Measurements from ENCODE around the gene ZNF787. TPM values are rescaled to one million over a fixed set of nuclear protein-coding genes. Genes with fewer than 3 reads are reported as not detected.

Gene ZNF787
- total RNA-seq, 1 experiment from 2014 or later, result 15.5 TPM

GRCh38 chr19:56144376-56144775, 23.3 kb upstream of the ZNF787 start:
- DNase-seq (ENCODE audit: low read depth), result no peak

DNA sequence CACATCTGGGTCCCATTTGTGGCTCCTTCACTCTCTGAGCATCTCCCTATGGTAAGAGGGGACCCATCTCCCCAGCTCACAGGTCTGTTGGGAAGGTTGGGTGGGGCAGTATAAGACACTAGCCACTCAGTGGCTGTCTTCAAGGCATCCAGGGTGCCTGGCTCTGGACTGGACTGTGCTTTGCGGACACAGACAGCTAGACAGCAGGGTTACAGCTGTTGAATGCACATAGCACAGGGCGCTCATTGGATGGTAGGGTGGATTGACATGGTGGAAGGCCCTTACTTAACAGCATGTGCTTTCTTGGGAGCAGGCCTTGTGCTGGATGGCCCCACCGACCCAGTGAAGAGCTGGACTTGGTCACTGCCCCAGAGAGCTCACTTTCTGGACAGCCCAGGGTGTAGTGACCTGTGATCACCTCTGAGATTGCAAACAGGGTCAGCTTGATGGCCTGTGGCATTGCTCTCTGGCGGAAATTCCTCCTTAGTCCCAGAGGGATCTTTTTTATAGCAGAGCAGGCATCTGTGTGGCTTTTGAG, 21.9 kb upstream of the ZNF787 start:
- no peak for DNase-seq (ENCODE audit: low read depth)

DNA sequence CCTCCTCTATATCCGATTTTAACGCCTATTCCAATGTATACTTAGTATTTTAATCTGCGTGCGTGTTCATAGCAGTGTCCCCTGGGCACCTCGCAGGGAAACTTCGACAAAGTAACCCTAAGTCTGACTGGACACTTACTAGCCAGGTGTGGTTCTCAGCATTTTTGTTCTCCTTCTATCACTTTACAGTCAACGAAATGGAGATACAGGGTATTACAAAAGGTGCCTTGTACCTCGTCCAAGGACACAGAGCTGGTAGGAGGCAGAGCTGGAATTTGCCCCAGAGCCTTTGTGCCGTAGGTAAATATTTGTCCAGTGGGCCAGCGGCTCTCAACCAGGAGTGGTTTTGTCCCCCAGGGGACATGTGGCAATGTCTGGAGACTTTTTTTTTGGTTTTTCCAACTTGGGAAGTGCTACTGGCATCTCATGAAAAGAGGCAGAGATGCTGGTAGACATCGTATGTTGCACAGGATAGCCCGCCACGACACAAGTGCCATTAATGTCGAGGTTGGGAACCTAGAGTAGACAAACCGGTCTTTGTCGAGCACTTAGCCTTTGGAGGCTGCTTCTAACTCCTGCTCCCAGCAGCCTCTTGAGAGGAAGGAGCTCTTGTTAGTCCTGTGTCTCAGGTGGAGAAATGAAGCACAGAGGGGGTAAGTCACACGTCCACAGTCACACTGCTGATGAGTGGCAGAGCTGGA, 21.1 kb upstream of the ZNF787 start:
- no peak for DNase-seq (ENCODE audit: low read depth)

DNA sequence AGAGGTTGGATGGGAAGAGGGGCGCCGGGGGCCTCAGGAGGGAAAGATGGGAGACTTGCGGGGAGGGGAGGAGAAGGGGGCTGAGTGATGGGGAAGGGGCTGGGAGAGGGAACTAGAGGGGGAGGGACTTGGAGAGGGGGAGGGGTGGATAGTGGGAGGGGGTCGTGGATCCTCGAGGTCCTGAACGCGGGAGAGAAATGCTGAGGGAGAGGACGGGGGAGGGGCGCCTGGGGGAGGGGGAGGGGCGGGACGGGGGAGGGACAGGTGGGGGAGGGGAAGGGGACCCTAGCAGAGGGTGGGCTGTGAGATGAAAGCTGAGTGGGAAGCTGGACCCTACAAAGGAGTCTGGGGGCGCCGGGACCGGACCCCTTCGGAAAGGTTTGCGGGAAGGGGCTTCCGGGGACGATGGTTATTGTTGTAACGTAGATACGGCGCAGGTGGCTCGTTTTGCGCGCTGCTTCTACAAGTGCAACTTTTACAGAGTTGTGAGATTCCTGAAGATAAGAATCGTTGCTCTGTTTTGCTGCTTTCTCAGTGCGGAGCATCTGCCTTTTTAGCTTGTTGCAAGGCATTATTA, 20.4 kb upstream of the ZNF787 start:
- DNase-seq (ENCODE audit: low read depth), result no peak

DNA sequence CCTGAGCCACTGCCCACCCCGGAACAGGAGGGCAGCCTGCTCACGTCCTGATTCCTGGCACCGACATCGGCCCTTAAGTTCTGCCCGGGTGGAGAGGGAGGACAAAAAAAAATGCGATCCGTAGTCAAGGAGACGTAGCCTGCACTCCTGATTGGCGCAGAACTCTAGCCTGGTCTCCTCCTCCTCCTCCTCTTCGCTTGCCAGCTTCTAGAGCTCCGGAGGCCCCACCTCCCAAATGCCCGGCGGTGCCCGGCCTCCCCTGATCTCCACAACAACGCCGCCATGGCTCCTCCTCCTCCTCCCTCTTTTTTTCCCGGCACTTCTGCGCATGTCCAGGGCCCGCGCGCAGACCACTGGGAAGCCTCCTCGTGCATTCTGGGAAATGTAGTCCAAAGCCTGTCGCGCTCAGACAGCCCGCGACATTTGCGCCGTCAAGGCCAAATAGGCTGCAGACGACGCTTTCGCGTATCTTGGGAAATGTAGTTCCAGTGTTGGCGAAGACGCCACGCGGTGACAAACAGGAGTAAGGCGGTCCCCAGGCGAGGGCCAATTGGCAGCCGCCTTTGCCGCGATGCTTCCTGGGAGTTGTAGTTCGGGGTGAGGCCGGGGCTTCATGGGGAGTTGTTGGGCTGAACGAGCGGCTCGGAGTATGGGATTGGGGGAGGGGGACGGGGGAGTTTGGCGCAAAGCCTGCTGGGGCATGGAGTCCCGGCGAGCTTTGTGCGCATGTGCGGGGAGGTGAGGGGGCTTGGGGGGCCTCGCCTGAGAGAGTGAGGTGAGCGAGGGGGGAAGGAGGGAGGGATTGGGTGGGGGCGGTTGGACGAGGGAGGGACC, 19.7 kb upstream of the ZNF787 start, which contains the start of gene ZNF444:
TSS of gene ZNF444 (plus strand) at position 705 of the 834 bp plus-strand sequence. CDS start 5,625 bp downstream, outside the sequence.
- DNase-seq (ENCODE audit: low read depth), result peak; percentile 99

DNA sequence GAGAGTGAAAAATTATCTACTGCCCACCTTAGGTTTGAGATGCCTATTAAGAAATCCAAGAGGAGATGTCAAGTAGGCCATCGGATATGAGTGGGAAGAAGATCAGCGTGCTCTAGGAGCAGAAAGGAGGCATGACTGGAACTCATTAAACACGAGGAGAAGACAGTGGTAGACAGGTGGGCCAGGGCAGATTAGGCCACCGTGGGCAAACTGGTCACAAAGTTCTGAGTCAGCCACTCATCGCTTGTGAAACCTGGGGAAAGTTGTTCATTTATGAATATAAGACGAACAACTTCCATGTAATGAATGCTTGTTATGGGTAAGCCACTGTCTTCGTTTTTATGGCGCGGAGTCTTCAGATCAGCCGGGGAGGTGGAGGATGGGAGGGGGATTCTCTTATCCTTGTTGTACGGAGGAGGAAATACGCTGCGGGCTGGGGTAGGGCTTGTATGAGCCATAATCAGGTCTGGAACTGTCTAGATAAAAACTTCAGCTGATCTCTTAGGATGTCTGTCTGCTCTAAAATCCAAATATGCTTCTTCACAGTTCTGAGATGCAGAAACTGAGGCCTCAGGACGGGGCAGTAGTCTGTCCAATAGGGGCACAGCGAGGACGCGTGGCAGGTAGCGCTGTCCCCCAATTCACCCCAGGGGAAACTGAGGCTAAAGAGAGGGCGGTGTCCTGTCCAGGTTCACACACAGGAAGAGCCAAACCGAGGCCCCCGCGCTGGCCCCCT, 18.9 kb upstream of the ZNF787 start:
- DNase-seq (ENCODE audit: low read depth), result no peak

- no peak for DNase-seq (ENCODE audit: low read depth)
These were observed 17.0 kb upstream of the ZNF787 start for GRCh38 chr19:56138069-56138468.

GRCh38 chr19:56137405-56137804, 16.3 kb upstream of the ZNF787 start:
- no peak for DNase-seq (ENCODE audit: low read depth)

DNA sequence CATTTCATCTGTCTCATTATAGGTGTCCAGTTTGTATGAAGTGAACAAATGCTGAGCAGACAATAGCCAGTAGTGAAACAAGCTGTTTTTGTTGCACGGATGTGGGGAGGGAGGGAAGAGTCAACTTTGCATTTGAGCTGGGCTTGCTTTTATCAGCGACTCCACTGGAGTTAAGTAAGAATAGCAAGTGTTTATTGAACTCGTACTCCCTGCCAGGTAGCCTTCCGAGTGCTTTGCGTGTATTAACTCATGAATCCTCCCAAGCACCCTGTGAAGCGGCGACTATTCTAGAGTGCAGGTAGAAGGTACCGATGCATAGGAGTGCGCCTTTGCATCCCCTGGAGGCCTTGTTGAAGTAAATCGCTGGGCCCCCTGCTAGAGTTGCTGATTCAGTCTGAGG, 15.3 kb upstream of the ZNF787 start:
- DNase-seq (ENCODE audit: low read depth), result no peak

DNA sequence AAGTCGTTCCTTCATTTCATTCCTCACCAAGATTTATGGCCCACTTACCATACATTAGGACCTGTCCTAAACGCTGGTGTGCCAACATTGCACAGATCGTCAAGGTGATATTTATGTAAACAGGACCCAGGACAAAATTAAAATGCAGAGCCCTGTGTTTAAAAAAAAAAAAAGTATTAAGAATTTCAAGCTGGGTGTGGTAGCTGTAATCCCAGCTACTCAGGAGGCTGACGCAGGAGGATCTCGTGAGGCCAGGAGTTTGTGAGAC, 13.5 kb upstream of the ZNF787 start:
- DNase-seq (ENCODE audit: low read depth), result no peak

GRCh38 chr19:56133858-56134653, 13.0 kb upstream of the ZNF787 start:
- DNase-seq (ENCODE audit: low read depth), result peak; percentile 54

DNA sequence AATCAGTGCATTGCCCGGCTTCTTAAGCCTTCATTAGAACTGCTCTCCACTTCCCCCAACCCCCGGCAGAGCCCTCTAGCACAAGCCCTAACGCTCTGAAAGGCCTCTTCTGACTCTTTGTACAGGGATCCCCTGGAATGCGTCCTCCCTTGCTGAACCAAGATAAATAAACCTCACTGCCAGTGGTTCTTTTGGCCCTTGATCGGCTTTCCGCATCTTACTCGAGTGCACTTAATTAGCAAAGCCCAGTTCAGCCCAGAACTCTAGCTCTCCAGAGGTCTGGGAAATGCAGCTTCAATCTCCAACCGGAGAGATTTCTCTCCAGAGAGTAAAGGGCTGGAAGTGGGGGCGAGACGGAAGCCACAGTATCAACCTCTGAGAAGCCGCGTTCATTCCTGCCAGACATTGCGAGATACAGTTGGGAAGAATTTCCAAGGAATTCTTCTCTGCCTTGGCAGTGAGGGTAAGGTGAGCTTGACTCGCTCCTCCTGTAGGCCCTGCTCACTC, 11.3 kb upstream of the ZNF787 start:
- DNase-seq (ENCODE audit: low read depth), result no peak

DNA sequence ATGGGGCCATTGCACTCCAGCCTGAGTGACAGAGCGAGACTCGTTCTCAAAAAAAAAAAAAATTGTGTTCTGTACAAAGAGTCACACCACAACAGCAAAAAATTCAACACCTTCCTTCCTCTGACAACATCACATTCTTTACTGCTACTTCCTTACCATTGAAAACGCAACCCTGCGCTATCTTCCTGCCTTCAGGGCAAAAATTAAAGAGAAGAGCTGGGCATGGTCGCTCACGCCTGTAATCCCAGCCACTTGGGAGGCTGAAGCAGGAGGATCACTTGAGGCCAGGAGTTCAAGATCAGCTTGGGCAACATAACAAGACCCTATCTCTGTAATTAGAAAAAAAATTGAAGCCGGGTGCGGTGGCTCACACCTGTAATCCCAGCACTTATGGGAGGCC, 10.6 kb upstream of the ZNF787 start:
- no peak for DNase-seq (ENCODE audit: low read depth)

- DNase-seq (ENCODE audit: low read depth), result no peak
These were observed 8.9 kb upstream of the ZNF787 start for GRCh38 chr19:56130006-56130405.

- no peak for DNase-seq (ENCODE audit: low read depth)
These were observed 6.1 kb upstream of the ZNF787 start for GRCh38 chr19:56126983-56127780.

- no peak for DNase-seq (ENCODE audit: low read depth)
These were observed 4.9 kb upstream of the ZNF787 start for GRCh38 chr19:56125806-56126590.

DNA sequence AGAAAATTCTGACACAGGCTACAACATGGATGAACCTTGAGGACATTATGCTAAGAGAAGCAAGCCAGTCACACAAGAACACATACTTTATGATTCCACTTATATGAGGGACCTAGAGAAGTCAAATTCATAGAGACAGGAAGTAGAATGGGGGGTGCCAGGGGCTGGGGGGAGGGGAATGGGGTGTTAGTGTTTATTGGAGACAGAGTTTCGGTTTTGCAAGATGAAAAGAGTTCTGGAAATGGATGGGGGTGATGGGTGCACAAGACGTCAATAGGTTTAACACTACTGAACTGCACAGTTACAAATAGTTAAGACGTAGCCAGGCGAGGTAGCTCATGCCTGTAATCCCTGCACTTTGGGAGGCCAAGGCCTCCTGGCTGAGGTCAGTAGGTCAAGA, 3.5 kb upstream of the ZNF787 start:
- DNase-seq (ENCODE audit: low read depth), result no peak

- DNase-seq (ENCODE audit: low read depth), result no peak
These were observed 2.3 kb upstream of the ZNF787 start for GRCh38 chr19:56123266-56123891.
